GM18909 (cell line): ENCODE data around the gene LCTL.

Experiments used
- ATAC-seq: cut with Tn5 transposase; IDR thresholded peaks from one replicate; pipeline ENCODE4 v1.9.1; 2021; ENCODE audit warnings: mild to moderate bottlenecking; ENCODE audit not compliant: unreplicated experiment, poor library complexity

Gene LCTL

GRCh38 chr15:66567897-66568296 is 2.1 kb upstream of the LCTL start:
- ATAC-seq: no peak

DNA sequence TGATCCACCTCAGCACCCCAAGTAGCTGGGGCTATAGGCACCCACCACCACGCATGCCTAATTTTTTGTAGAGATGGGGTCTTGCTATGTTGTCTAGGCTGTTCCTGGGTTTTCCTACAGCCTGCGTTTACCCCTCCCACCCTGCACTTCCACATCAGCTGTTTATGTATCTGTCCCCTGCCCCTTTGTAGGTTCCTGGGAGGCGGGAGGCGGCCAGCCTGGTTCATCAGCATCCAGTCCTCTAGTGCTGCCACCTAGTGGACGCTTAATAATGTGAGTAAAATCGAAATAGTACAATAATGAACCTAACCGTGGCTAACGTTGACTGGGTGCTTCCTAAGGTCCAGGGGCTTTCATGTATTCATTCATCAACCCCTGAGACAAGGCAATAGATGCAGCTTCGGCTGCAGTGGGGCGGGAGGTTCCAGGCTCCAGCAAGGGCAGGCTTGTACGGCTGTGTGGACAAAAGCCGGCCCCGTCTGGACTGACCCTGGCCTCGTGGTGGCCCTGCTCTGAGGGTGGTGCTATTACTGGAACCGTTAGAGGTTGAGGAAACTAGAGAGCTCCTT is 1.2 kb upstream of the LCTL start:
- no peak for ATAC-seq

DNA sequence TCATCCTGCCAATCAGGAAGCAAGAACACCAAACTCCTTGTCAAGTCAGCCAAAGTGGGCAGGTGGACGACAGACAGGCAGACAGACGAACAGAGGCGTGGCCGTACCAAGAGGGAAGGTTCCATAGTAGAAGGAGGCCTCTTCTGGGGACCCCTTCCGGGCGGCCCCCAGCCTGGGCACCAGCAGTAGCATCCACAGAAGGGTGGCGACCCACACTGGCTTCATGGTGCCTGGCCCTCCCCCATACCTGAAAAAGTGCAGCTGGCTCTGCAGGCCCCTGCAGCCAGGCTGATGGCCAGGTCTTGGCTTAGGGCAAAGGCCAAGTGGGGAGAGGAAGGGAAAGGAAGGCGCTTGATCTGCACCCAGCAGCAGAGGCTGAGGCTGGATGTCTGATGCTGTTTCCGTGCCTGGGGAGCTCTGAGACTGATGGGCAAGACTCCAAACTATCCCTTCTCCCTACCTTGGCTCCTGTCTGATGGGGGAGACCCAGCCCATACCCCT is 607 bp downstream of the LCTL start:
- no peak for ATAC-seq

- ATAC-seq: no peak
Observed at GRCh38 chr15:66564136-66565041, 1.4 kb downstream of the LCTL start.

GRCh38 chr15:66563566-66564110 is 2.2 kb downstream of the LCTL start:
- ATAC-seq: no peak

- ATAC-seq: no peak
Observed at GRCh38 chr15:66563126-66563525, 2.7 kb downstream of the LCTL start.

- ATAC-seq: no peak
Observed at GRCh38 chr15:66560856-66561525, 4.8 kb downstream of the LCTL start.

DNA sequence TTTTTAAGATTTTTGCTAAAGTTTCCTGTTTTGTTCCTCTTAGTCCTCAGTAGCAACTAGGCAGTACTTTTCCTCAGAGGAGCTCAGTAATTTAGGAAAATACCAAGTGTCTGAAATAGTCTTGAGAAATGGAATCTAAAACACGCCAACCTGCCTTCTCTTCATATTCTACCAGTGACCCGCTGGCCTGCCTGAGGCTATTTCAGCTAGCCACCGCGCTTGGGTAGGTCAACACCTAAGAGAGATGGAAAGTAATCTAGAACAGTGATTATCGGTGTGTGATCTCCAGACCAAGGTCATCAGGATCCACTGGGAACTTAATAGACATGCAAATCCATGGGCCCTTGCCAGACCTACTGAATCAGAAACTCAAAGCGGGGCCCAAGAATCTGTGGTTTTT is 7.5 kb downstream of the LCTL start:
- ATAC-seq: no peak

GRCh38 chr15:66555685-66556084 is 10.1 kb downstream of the LCTL start:
- no peak for ATAC-seq

- ATAC-seq: no peak
Observed at GRCh38 chr15:66545255-66545654, 20.5 kb downstream of the LCTL start.

GRCh38 chr15:66542896-66543295 is 22.9 kb downstream of the LCTL start:
- ATAC-seq: no peak

- ATAC-seq: no peak
Observed at GRCh38 chr15:66535056-66535455, 30.7 kb downstream of the LCTL start.

- ATAC-seq: no peak
Observed at GRCh38 chr15:66524838-66525237, 41.0 kb downstream of the LCTL start.

DNA sequence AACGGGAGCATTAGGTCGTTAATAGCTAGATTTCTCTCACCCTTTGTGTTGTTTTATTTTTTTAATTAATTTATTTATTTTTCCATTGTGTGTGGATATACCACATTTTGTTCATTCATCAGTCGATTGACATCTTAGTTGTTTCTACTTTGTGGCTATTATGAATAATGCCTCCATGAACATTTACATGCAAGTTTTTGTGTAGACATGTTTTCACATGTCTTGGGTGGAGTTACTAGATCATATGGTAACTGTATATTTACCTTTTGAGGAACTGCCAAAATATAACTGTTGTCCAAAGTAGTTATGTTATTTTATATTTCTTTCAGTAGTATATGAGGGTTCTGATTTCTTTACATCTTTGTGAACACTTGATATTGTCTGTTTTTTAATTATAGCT is 41.9 kb downstream of the LCTL start:
- no peak for ATAC-seq

DNA sequence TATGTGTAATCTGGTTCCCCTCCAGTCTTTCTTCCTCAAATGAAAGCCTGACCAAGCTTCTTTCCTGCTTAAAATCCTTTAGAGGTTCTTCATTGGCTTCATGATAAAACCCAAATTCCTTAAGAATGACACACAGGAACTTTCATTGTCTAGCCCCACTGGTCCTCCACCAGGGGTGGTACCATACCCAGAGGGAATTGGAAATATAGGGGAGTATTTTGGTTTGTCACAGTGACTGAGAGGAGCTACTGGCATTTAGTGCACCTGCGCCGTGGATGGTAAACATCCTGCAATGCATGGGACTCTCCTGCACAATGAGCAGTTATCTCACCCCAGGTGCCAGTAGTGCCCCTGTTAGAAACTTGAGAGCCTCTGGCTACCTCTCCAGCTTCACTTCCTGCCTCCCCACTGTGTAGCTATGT is 49.9 kb downstream of the LCTL start:
- no peak for ATAC-seq

DNA sequence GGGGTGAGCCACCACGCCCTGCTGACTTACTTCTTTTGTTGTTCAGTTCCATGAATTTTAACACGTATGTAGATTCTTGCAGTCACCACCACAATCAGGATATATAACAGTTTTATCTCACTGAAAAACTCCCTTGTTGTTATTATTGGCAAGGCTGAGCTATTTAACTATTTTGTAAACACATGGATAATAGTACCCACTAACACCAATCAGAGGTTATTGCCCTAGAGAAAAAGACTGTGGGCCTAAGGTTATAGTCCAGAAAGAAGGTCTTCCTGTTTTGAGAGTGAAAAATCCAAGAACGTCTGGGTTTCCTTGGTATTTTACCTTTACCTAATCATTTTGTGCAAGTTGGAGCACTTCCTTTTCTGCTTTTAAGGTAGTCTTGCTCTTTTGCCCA is 51.2 kb downstream of the LCTL start:
- ATAC-seq: no peak

DNA sequence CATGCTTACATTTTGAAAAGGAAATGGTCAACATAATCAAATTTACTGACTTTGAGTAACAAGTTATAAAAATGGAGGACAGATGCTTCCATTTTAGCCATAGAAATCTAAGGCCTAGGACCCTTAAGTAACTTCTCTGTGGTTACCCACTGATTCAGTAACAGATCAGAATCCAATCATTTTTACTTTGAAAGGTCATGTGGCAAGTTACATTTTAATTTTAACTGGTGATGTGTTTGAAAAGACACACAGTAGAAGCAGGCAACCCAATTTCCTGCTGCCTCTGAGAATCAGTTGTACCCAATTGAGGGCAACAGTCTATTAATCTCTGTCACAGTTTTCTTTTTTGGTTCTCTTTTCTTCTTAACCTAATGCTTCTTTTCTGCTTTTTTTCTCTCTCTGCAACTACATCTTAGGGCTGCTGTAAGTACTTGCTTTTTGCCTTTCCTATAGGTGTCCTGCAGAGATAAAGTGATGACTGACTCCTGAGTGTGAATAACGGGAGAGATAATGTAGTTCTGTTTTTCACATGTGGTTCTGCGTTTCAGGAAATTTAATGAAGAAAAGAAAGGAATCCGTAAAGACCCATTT is 57.4 kb downstream of the LCTL start:
- no peak for ATAC-seq

GRCh38 chr15:66505818-66506217 is 60.0 kb downstream of the LCTL start:
- ATAC-seq: no peak

DNA sequence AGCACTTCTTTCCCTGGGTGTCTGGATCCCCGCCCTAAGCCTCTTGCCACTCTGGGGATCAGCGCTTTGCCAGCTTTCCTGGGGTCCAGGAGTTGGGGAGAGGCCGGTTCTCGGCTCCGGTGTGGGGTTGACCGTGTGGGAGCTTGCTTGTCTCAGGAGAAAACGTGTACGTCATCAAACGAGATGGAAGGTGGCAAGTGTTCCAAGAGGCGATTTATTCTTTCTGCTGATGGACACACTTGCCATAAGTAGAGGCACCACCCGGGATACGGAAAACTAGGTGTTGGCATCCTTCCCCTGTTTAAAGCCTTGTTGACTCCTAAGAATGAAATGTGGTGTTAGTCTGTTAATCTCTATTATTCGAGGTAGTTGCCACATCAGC is 60.4 kb downstream of the LCTL start:
- peak; percentile 23 for ATAC-seq

DNA sequence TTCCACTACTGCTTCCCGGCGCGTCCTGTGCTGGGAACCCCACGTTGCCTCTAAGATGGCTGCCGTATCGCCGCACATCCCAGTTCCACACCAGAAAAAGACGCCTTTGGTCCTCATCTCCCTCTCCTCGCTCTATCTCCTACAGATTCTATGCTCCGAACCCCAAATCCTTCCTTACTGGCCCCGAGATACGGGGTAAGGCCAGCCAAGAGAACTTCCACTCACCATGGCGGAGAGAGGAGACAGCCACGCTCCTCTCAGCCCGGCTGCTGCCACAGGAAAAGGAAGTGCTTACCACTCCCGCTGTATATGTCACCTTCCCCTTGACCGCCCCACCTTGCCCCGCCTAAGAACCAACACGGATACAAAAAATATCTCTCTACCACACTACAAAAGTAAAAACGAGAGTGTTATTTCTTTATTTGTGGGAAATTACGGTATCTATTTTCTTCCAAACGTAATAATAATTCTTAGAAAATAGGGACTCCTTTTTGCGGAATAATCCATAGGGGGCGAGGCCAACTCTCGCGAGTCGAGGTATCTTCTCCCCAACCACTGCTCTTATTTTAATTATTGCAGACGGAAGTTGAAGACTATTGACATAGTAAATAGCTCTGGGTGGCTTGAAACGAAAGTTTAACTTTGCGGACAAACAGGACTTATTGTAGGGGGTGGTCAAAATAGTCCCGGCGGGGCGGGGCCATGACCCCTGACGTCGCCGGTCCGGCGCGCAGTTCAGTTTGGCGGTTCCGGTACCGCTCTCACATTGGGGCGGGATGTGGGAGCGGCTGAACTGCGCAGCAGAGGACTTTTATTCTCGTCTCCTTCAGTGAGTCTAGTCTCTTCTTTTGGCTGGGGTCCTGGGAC is 61.0 kb downstream of the LCTL start, which contains the start of the genes RPL4 and ZWILCH:
Gene RPL4, minus strand, starts transcription at position 293 of the 867 bp plus-strand sequence. Its CDS starts 65 bp downstream, at position 228.
Gene ZWILCH, plus strand, starts transcription at position 764 of the 867 bp plus-strand sequence. Its CDS starts 13 bp downstream, at position 777.
- peak; percentile 80 for ATAC-seq
